ENCODE measurements around the gene LRRN3.

LRRN3 gene

GRCh38 chr7:111089822-111090426 lies 1.0 kb upstream of the LRRN3 start:
- no peaks in the 10 kb centered on the region for H3K9me3 ChIP-seq (ENCODE audit: control insufficient read depth in 1 of 2, low read length in 2 of 2)
- H3K4me3 ChIP-seq (ENCODE audit: low read depth in 1 of 2, low read length in 2 of 2) = no peak overlapping the region
- no peaks in the 10 kb centered on the region for H3K36me3 ChIP-seq (ENCODE audit: control insufficient read depth in 1 of 2, insufficient read depth in 2 of 2, low read length in 2 of 2)
- H3K27me3 ChIP-seq (ENCODE audit: control insufficient read depth in 1 of 2, insufficient read depth in 2 of 2, low read length in 2 of 2) = no peaks in the 10 kb centered on the region
- no peak overlapping the region for H3K9ac ChIP-seq (ENCODE audit: low read depth in 1 of 2, low read length in 2 of 2)
- H3K4me1 ChIP-seq (ENCODE audit: control insufficient read depth in 1 of 2, insufficient read depth in 2 of 2, low read length in 2 of 2) = peaks cover 0 to 11% of the 10 kb centered on the region in 2 donors
- H3K27ac ChIP-seq (ENCODE audit: low read depth, low read length) = no peak overlapping the region

GRCh38 chr7:111091593-111092358 lies 849 bp downstream of the LRRN3 start:
- peak overlapping the region in 1 of 2 donors; percentile 28 for H3K4me3 ChIP-seq (ENCODE audit: low read depth in 1 of 2, low read length in 2 of 2)
- H3K27me3 ChIP-seq (ENCODE audit: control insufficient read depth in 1 of 2, insufficient read depth in 2 of 2, low read length in 2 of 2) = no peaks in the 10 kb centered on the region
- no peak overlapping the region for H3K9ac ChIP-seq (ENCODE audit: low read depth in 1 of 2, low read length in 2 of 2)
- no peaks in the 10 kb centered on the region for H3K36me3 ChIP-seq (ENCODE audit: control insufficient read depth in 1 of 2, insufficient read depth in 2 of 2, low read length in 2 of 2)
- H3K27ac ChIP-seq (ENCODE audit: low read depth, low read length) = no peak overlapping the region
- no peaks in the 10 kb centered on the region for H3K9me3 ChIP-seq (ENCODE audit: control insufficient read depth in 1 of 2, low read length in 2 of 2)
- peaks cover 0 to 11% of the 10 kb centered on the region in 2 donors for H3K4me1 ChIP-seq (ENCODE audit: control insufficient read depth in 1 of 2, insufficient read depth in 2 of 2, low read length in 2 of 2)

- H3K4me1 ChIP-seq (ENCODE audit: control insufficient read depth in 1 of 2, insufficient read depth in 2 of 2, low read length in 2 of 2) = peaks cover 0 to 12% of the 10 kb centered on the region in 2 donors
- H3K4me3 ChIP-seq (ENCODE audit: low read depth in 1 of 2, low read length in 2 of 2) = no peak overlapping the region
- no peaks in the 10 kb centered on the region for H3K36me3 ChIP-seq (ENCODE audit: control insufficient read depth in 1 of 2, insufficient read depth in 2 of 2, low read length in 2 of 2)
- no peaks in the 10 kb centered on the region for H3K27me3 ChIP-seq (ENCODE audit: control insufficient read depth in 1 of 2, insufficient read depth in 2 of 2, low read length in 2 of 2)
- no peaks in the 10 kb centered on the region for H3K9me3 ChIP-seq (ENCODE audit: control insufficient read depth in 1 of 2, low read length in 2 of 2)
- H3K27ac ChIP-seq (ENCODE audit: low read depth, low read length) = no peak overlapping the region
- no peak overlapping the region for H3K9ac ChIP-seq (ENCODE audit: low read depth in 1 of 2, low read length in 2 of 2)
Observed at GRCh38 chr7:111092406-111093236, 1.7 kb downstream of the LRRN3 start.

GRCh38 chr7:111093496-111093895 lies 2.6 kb downstream of the LRRN3 start:
- H3K27me3 ChIP-seq (ENCODE audit: control insufficient read depth in 1 of 2, insufficient read depth in 2 of 2, low read length in 2 of 2) = no peaks in the 10 kb centered on the region
- H3K36me3 ChIP-seq (ENCODE audit: control insufficient read depth in 1 of 2, insufficient read depth in 2 of 2, low read length in 2 of 2) = no peaks in the 10 kb centered on the region
- peaks cover 0 to 21% of the 10 kb centered on the region in 2 donors for H3K4me1 ChIP-seq (ENCODE audit: control insufficient read depth in 1 of 2, insufficient read depth in 2 of 2, low read length in 2 of 2)
- no peaks in the 10 kb centered on the region for H3K9me3 ChIP-seq (ENCODE audit: control insufficient read depth in 1 of 2, low read length in 2 of 2)
- H3K27ac ChIP-seq (ENCODE audit: low read depth, low read length) = no peak overlapping the region
- no peak overlapping the region for H3K4me3 ChIP-seq (ENCODE audit: low read depth in 1 of 2, low read length in 2 of 2)
- no peak overlapping the region for H3K9ac ChIP-seq (ENCODE audit: low read depth in 1 of 2, low read length in 2 of 2)

GRCh38 chr7:111094419-111094818 lies 3.5 kb downstream of the LRRN3 start:
- H3K9ac ChIP-seq (ENCODE audit: low read depth in 1 of 2, low read length in 2 of 2) = no peak overlapping the region
- H3K9me3 ChIP-seq (ENCODE audit: control insufficient read depth in 1 of 2, low read length in 2 of 2) = no peaks in the 10 kb centered on the region
- peaks cover 0 to 22% of the 10 kb centered on the region in 2 donors for H3K4me1 ChIP-seq (ENCODE audit: control insufficient read depth in 1 of 2, insufficient read depth in 2 of 2, low read length in 2 of 2)
- no peak overlapping the region for H3K4me3 ChIP-seq (ENCODE audit: low read depth in 1 of 2, low read length in 2 of 2)
- no peaks in the 10 kb centered on the region for H3K36me3 ChIP-seq (ENCODE audit: control insufficient read depth in 1 of 2, insufficient read depth in 2 of 2, low read length in 2 of 2)
- H3K27me3 ChIP-seq (ENCODE audit: control insufficient read depth in 1 of 2, insufficient read depth in 2 of 2, low read length in 2 of 2) = no peaks in the 10 kb centered on the region
- H3K27ac ChIP-seq (ENCODE audit: low read depth, low read length) = no peak overlapping the region

- no peak overlapping the region for H3K9ac ChIP-seq (ENCODE audit: low read depth in 1 of 2, low read length in 2 of 2)
- no peaks in the 10 kb centered on the region for H3K27me3 ChIP-seq (ENCODE audit: control insufficient read depth in 1 of 2, insufficient read depth in 2 of 2, low read length in 2 of 2)
- H3K9me3 ChIP-seq (ENCODE audit: control insufficient read depth in 1 of 2, low read length in 2 of 2) = no peaks in the 10 kb centered on the region
- no peaks in the 10 kb centered on the region for H3K36me3 ChIP-seq (ENCODE audit: control insufficient read depth in 1 of 2, insufficient read depth in 2 of 2, low read length in 2 of 2)
- H3K27ac ChIP-seq (ENCODE audit: low read depth, low read length) = no peak overlapping the region
- H3K4me3 ChIP-seq (ENCODE audit: low read depth in 1 of 2, low read length in 2 of 2) = no peak overlapping the region
- peaks cover 0 to 22% of the 10 kb centered on the region in 2 donors for H3K4me1 ChIP-seq (ENCODE audit: control insufficient read depth in 1 of 2, insufficient read depth in 2 of 2, low read length in 2 of 2)
Observed at GRCh38 chr7:111096997-111097396, 6.1 kb downstream of the LRRN3 start.

- Histone ChIP-seq H3K4me1 (ENCODE audit: control insufficient read depth in 1 of 2, insufficient read depth in 2 of 2, low read length in 2 of 2) (peaks cover 0 to 12% of the 10 kb centered on the region in 2 donors), H3K27ac (ENCODE audit: low read depth, low read length) (no peak overlapping the region), H3K9ac (ENCODE audit: low read depth in 1 of 2, low read length in 2 of 2) (no peak overlapping the region), H3K9me3 (ENCODE audit: control insufficient read depth in 1 of 2, low read length in 2 of 2) (no peaks in the 10 kb centered on the region), H3K36me3 (ENCODE audit: control insufficient read depth in 1 of 2, insufficient read depth in 2 of 2, low read length in 2 of 2) (no peaks in the 10 kb centered on the region), H3K4me3 (ENCODE audit: low read depth in 1 of 2, low read length in 2 of 2) (no peak overlapping the region), H3K27me3 (ENCODE audit: control insufficient read depth in 1 of 2, insufficient read depth in 2 of 2, low read length in 2 of 2) (no peaks in the 10 kb centered on the region)
Observed at GRCh38 chr7:111098011-111098925, 7.3 kb downstream of the LRRN3 start.

GRCh38 chr7:111098926-111099250 lies 8.0 kb downstream of the LRRN3 start:
- Histone ChIP-seq H3K9ac (ENCODE audit: low read depth in 1 of 2, low read length in 2 of 2) (no peak overlapping the region), H3K36me3 (ENCODE audit: control insufficient read depth in 1 of 2, insufficient read depth in 2 of 2, low read length in 2 of 2) (no peaks in the 10 kb centered on the region), H3K27ac (ENCODE audit: low read depth, low read length) (no peak overlapping the region)

GRCh38 chr7:111101856-111102646 lies 11.1 kb downstream of the LRRN3 start:
- Histone ChIP-seq H3K4me3 (ENCODE audit: low read depth in 1 of 2, low read length in 2 of 2) (no peak overlapping the region), H3K4me1 (ENCODE audit: control insufficient read depth in 1 of 2, insufficient read depth in 2 of 2, low read length in 2 of 2) (peaks cover 0 to 11% of the 10 kb centered on the region in 2 donors), H3K36me3 (ENCODE audit: control insufficient read depth in 1 of 2, insufficient read depth in 2 of 2, low read length in 2 of 2) (no peaks in the 10 kb centered on the region), H3K9ac (ENCODE audit: low read depth in 1 of 2, low read length in 2 of 2) (no peak overlapping the region), H3K27ac (ENCODE audit: low read depth, low read length) (no peak overlapping the region), H3K9me3 (ENCODE audit: control insufficient read depth in 1 of 2, low read length in 2 of 2) (no peaks in the 10 kb centered on the region), H3K27me3 (ENCODE audit: control insufficient read depth in 1 of 2, insufficient read depth in 2 of 2, low read length in 2 of 2) (no peaks in the 10 kb centered on the region)

More at GRCh38 chr7:111098926-111099250, 8.0 kb downstream of the LRRN3 start:
- Histone ChIP-seq H3K27me3 (ENCODE audit: control insufficient read depth in 1 of 2, insufficient read depth in 2 of 2, low read length in 2 of 2) (no peaks in the 10 kb centered on the region), H3K9me3 (ENCODE audit: control insufficient read depth in 1 of 2, low read length in 2 of 2) (no peaks in the 10 kb centered on the region), H3K4me3 (ENCODE audit: low read depth in 1 of 2, low read length in 2 of 2) (no peak overlapping the region), H3K4me1 (ENCODE audit: control insufficient read depth in 1 of 2, insufficient read depth in 2 of 2, low read length in 2 of 2) (peaks cover 0 to 11% of the 10 kb centered on the region in 2 donors)

All from duodenal mucosa (tissue), 2 donors.